22Rv1 (cell line): ENCODE results near the gene DPYSL5.

ENCODE experiments used
- H3K27ac ChIP-seq: fragments of 450-650 bp; 2 replicates; pipeline ENCODE4 v1.5.1; 2017
- CTCF ChIP-seq: fragments of 450-650 bp; IDR thresholded peaks from 2 replicates; pipeline ENCODE4 v1.5.1; 2017; ENCODE audit warnings: mild to moderate bottlenecking
- ZFX ChIP-seq: fragments of 450-650 bp; IDR thresholded peaks from 2 replicates; pipeline ENCODE4 v1.6.1; 2017; ENCODE audit warnings: antibody characterized with exemption, borderline replicate concordance

The DPYSL5 gene

GRCh38 chr2:26864646-26865045 is 16.7 kb downstream of the DPYSL5 start:
- no peak for TF ChIP-seq CTCF
- TF ChIP-seq ZFX, result no peak
- H3K27ac ChIP-seq, result no peak overlapping the region

- TF ChIP-seq CTCF, result no peak
- no peak for TF ChIP-seq ZFX
- no peak overlapping the region for H3K27ac ChIP-seq
Measured at GRCh38 chr2:26870585-26871095, 22.7 kb downstream of the DPYSL5 start.

GRCh38 chr2:26873286-26873983 is 25.5 kb downstream of the DPYSL5 start:
- no peak for TF ChIP-seq ZFX
- no peak for TF ChIP-seq CTCF

GRCh38 chr2:26874514-26874913 is 26.6 kb downstream of the DPYSL5 start:
- H3K27ac ChIP-seq, result no peak overlapping the region
- TF ChIP-seq CTCF (no peak), ZFX (no peak)

More at GRCh38 chr2:26873286-26873983, 25.5 kb downstream of the DPYSL5 start:
- no peak overlapping the region for H3K27ac ChIP-seq

GRCh38 chr2:26875065-26875634 is 27.2 kb downstream of the DPYSL5 start:
- TF ChIP-seq CTCF, result no peak
- TF ChIP-seq ZFX, result no peak
- H3K27ac ChIP-seq, result no peak overlapping the region

GRCh38 chr2:26875808-26876207 is 27.9 kb downstream of the DPYSL5 start:
- no peak overlapping the region for H3K27ac ChIP-seq
- TF ChIP-seq CTCF (no peak), ZFX (no peak)

- no peak for TF ChIP-seq CTCF
- no peak for TF ChIP-seq ZFX
- H3K27ac ChIP-seq, result no peak overlapping the region
Measured at GRCh38 chr2:26876260-26876659, 28.3 kb downstream of the DPYSL5 start.
